ENCODE measurements around the gene CADM1. TPM values are rescaled to one million over a fixed set of nuclear protein-coding genes. Genes with fewer than 3 reads are reported as not detected.
A peak's percentile ranks its signal among the peaks of the same experiment; 100 is the strongest.

The CADM1 gene
- total RNA-seq, 4 donors from 2014 or later: 17.1 to 49.8 (median 30.7) TPM

GRCh38 chr11:115326526-115326925, 177.7 kb downstream of the CADM1 start:
- TF ChIP-seq POLR2A (IDR thresholded peaks at IDR 0.05) (no peak), EP300 (IDR thresholded peaks at IDR 0.05) (no peak)
- TF ChIP-seq, protein P1, sequence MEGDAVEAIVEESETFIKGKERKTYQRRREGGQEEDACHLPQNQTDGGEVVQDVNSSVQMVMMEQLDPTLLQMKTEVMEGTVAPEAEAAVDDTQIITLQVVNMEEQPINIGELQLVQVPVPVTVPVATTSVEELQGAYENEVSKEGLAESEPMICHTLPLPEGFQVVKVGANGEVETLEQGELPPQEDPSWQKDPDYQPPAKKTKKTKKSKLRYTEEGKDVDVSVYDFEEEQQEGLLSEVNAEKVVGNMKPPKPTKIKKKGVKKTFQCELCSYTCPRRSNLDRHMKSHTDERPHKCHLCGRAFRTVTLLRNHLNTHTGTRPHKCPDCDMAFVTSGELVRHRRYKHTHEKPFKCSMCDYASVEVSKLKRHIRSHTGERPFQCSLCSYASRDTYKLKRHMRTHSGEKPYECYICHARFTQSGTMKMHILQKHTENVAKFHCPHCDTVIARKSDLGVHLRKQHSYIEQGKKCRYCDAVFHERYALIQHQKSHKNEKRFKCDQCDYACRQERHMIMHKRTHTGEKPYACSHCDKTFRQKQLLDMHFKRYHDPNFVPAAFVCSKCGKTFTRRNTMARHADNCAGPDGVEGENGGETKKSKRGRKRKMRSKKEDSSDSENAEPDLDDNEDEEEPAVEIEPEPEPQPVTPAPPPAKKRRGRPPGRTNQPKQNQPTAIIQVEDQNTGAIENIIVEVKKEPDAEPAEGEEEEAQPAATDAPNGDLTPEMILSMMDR (IDR thresholded peaks at IDR 0.05): no peak
- H3K4me3 ChIP-seq: no peak overlapping the region
- 63 to 67% methylated on average over 2 of the region's 2 CpGs for WGBS, 2 donors

DNA sequence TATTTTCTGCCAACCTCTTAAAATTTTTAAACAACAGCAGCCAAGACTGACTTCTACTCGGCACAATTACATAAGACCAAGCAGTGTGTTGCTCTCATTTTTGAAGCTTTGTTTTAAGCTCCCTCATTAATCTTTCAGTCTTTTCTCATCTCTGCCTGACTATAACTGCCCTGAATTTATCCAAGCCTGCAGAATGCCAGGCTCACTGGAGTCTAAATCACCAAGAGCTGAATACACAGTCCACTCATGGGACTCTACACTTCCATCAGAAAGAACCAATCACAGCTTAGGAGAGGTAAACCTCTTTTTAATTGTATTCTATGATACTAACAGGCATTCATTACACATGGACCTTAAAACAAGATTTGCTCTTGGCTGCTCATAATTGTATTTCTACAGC, 178.7 kb downstream of the CADM1 start:
- no peak for DNase-seq (ENCODE audit: low spot score in 2 of 2)
- peaks cover 0 to 22% (median 6%) of the 10 kb centered on the region in 4 donors for H3K4me1 ChIP-seq
- TF ChIP-seq EP300 (IDR thresholded peaks at IDR 0.05) (no peak), POLR2A (IDR thresholded peaks at IDR 0.05) (no peak)
- TF ChIP-seq, protein P1 (IDR thresholded peaks at IDR 0.05): no peak
- H3K36me3 ChIP-seq: no peaks in the 10 kb centered on the region
- no peak overlapping the region for H3K27ac ChIP-seq
- no peaks in the 10 kb centered on the region for H3K27me3 ChIP-seq
- no peak overlapping the region for H3K4me3 ChIP-seq
- H3K9me3 ChIP-seq: no peaks in the 10 kb centered on the region
- WGBS, 2 donors: 43 to 59% methylated on average over 1 of the region's 1 CpG

More at GRCh38 chr11:115326526-115326925, 177.7 kb downstream of the CADM1 start:
- no peaks in the 10 kb centered on the region for H3K9me3 ChIP-seq
- no peak for DNase-seq (ENCODE audit: low spot score in 2 of 2)
- no peaks in the 10 kb centered on the region for H3K36me3 ChIP-seq
- H3K4me1 ChIP-seq: peaks cover 0 to 27% (median 6%) of the 10 kb centered on the region in 4 donors
- no peaks in the 10 kb centered on the region for H3K27me3 ChIP-seq
- H3K27ac ChIP-seq: no peak overlapping the region

DNA sequence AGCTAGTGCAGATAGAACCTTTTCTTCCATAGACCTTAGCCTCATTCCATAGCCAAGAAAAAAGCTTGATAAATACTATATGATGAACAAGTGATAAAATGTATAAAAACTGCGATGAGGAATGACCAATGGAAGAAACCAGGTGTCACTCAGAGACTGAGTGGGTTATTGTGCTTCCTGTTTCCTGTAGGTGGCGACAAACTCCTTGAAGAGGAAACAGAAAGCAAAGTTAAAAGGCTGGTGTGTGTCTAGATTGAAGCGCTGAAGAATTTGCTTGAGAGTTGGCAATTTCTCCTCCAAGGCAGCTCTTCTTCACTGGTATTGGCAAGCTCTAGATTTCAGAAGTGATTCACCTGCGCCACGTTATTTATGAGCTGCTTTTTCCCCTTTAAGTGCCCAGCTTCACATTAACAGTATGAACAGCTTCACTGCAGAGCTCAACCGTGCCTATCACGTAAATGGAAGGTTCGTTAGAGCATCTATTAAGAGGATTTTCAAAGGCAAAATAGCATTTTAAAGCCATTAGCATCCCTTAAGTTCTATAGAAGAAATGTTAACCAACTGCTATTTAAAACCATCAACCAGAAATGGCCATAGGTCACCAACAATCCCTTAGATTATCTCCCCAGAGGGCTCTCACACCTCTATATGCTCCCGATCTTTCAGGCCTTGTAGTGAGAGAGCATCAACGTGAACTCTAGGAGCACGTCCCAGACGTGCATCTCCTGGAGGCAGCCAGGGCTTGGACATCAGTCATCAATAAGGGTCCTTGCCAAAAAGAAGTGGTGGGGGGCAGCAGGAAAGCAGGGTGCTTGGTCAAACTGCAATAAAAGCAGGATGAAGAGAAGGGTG, 179.4 kb downstream of the CADM1 start:
- TF ChIP-seq, protein P1 (IDR thresholded peaks at IDR 0.05): peak; percentile 58 to 77 (median 72)
- TF ChIP-seq POLR2A (IDR thresholded peaks at IDR 0.05) (no peak), EP300 (IDR thresholded peaks at IDR 0.05) (no peak)
- H3K36me3 ChIP-seq: no peaks in the 10 kb centered on the region
- WGBS, 2 donors: 51 to 54% methylated on average over 12 of the region's 12 CpGs
- H3K27ac ChIP-seq: no peak overlapping the region
- no peaks in the 10 kb centered on the region for H3K9me3 ChIP-seq
- H3K27me3 ChIP-seq: no peaks in the 10 kb centered on the region
- peak in 1 of 2 donors; percentile 22 for DNase-seq (ENCODE audit: low spot score in 2 of 2)
- H3K4me1 ChIP-seq: peaks cover 0 to 16% (median 6%) of the 10 kb centered on the region in 4 donors
- H3K4me3 ChIP-seq: peak overlapping the region in 1 of 4 donors; percentile 17

DNA sequence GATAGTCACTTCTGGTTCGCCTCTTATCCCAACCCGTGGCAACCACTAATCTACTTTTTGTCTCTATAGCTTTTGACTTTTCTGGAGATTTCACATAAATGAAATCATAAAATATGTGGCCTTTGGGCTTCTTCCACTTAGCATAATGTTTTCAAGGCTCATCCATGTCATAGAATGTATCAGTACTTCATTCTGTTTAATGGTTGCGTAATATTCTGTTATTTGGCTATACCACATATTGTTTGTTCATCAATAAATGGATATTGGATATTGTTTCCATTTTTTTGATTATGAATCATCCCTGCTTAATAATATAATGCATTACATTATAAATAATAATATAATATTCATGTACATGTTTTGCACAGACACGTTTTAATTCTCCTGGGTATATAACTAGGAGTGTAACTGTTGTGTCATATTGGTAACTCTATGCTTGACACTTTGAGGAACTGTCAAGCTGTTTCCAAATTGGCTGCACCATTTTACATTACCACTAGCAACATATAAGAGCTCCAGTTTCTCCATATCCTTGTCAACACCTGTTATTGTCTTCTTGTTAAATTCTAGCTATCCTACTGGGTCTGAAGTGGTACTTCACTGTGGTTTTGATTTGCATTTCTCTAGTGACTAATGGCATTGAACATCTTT, 181.5 kb downstream of the CADM1 start:
- no peaks in the 10 kb centered on the region for H3K9me3 ChIP-seq
- TF ChIP-seq EP300 (IDR thresholded peaks at IDR 0.05) (no peak), POLR2A (IDR thresholded peaks at IDR 0.05) (no peak)
- TF ChIP-seq, protein P1 (IDR thresholded peaks at IDR 0.05): no peak
- no peak for DNase-seq (ENCODE audit: low spot score in 2 of 2)
- H3K4me1 ChIP-seq: peaks cover 0 to 16% (median 6%) of the 10 kb centered on the region in 4 donors
- WGBS, 2 donors: 93 to 96% methylated on average over 4 of the region's 4 CpGs
- H3K4me3 ChIP-seq: no peak overlapping the region
- H3K36me3 ChIP-seq: no peaks in the 10 kb centered on the region
- no peak overlapping the region for H3K27ac ChIP-seq
- H3K27me3 ChIP-seq: no peaks in the 10 kb centered on the region
